Fibroblast of peridontal ligament (primary cell): Measurements from ENCODE around the gene OTOP3.
A peak's percentile ranks its signal among the peaks of the same experiment; 100 is the strongest.
"Not testable (repeated sequence)": the region's sequence is repeated elsewhere in the genome, so short reads cannot be mapped to it uniquely, and the experiment has no call there.

Experiments
- DNase-seq: peaks from one replicate; pipeline ENCODE4 v3.0.0-alpha.2; 2010; ENCODE audit errors: extremely low read depth

The OTOP3 gene

DNA sequence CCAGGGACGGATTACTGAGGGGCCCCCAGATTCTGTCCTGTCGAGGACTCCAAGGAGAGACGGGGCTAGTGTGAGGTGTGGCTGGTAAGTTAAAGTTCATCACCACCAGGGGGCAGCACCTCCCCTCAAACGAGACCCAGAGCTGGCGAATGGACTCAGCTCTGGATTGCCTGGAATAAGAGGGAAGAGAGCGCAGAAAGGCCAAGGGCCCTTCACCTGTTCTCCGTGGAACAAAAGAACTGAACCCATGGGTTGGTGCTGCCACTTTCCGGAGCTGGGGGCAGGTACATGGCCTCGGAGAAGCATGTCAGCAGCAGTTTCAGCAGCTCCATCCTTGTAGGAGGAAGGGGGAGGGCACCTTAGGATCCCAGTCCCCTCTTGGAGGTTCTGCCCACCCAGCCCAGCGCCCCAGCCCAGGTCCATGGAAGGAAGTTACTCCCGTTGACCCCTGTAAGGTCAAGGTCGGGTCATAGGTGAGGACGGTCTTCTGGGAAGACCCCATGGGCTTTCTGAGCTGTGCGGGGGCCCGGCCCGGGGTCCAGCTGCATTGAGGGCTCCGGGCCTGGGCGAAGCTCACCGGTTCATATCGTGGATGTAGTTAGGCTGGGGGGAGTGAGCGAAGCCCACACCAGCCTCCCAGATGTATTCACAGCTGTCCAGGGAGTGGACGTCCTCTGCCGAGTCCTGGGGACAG lies 26.1 kb downstream of the OTOP3 start:
- peak; percentile 87 for DNase-seq

DNA sequence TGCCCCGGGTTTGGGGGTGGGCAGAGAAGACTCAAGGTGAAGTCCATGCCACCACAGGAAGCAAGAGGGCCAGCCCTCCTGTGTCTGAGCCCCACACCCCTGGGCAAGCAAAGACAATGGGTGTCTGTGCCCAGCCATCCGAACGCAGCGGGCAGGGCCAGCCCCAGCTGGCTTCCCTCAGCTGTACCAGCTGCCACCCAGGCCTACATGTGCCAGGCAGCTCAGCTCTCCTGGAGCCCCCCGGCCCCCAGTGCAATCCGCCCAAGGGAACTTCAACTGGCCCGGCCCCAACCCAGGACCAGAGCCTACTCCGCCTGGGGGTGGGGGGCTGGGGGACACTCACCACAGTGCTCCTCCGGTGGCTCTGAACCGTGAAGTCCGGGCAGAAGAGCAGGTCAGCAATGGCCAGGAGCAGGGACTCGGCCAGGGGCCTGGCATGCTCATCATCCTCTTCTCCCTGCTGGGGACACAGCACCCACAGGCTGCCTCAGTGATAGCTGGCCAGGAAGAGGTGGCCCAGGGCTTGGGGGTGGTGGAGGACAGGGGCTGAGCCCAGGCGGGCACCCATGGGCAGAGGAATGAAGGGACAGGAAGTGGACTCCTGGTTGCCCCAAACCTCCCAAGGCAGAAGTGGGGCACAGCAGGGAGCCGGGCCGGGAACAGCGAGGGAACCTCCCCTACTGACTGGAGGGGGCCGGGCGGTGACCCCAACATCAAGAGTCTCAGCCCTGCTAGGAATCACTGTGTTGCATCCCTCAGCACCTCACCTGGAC lies 27.1 kb downstream of the OTOP3 start:
- DNase-seq, result no peak

DNA sequence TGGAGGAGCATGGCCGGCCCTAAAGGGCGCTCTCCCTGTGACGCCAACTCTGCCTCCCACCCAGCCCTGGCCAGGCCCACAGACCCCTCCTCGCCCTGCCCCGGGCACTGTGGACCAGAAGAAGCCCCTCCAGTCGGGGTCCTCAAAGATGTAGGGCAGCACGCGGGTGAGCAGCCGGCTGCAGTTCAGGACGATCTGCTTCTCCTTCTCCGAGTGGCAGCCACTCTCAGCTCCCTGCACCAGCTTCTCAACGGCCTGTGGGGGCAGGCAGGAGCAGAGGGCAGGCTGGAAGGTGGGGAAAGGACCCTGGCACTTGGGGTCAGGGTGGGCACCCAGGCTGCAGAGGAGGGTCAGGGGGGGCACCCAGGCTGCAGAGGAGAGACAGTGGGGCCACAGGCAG lies 28.0 kb downstream of the OTOP3 start:
- no peak for DNase-seq

DNA sequence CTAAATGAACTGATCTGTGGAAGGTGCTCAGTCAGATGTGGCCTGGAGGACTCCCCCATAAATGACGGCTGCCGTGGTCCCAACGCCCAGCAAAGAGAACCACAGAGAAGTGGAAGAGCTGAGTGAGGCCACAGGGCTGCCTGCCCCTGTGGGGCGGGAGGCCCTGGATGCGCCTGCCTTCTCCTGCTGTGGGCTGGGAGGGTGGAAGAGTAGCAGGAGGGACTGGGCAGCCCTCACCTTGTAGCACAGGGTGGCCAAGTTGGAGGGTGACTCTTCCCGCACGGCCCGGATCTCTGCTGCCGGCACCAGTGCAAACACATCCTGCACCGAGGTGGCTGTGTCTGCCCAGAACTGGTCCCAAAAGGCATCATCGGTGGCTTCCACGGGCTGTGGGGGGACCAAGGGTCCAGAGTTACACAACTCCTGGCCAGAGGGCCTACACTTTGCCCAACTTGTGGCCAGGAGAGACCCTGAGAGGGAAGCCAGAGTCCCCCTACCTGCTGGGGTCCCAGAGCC lies 28.6 kb downstream of the OTOP3 start:
- no peak for DNase-seq

GRCh38 chr17:74964988-74965622 lies 29.4 kb downstream of the OTOP3 start:
- no peak for DNase-seq

GRCh38 chr17:74968361-74968780 lies 32.7 kb downstream of the OTOP3 start:
- DNase-seq, result no peak

- not testable (repeated sequence) for DNase-seq
Observed at GRCh38 chr17:74969501-74969900, 33.8 kb downstream of the OTOP3 start.

DNA sequence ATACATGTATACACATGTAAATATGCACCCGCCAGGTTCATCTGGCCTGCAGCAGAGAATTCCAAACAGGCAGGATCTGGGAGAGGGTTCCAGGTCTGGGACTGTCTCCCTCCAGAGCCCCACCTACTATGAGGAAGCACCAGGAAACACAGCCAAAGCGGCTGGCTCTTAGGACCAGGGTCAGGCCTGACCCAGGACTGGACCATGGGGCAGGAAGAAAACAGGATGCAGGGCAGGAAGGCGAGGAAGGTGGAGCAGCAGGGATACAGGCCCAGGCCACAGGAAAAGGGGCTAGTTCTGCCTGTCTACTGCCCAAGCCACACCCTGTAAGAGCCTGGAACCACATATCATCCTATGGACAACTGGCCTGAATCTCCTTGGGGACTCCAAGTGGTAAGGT lies 34.7 kb downstream of the OTOP3 start:
- no peak for DNase-seq

DNA sequence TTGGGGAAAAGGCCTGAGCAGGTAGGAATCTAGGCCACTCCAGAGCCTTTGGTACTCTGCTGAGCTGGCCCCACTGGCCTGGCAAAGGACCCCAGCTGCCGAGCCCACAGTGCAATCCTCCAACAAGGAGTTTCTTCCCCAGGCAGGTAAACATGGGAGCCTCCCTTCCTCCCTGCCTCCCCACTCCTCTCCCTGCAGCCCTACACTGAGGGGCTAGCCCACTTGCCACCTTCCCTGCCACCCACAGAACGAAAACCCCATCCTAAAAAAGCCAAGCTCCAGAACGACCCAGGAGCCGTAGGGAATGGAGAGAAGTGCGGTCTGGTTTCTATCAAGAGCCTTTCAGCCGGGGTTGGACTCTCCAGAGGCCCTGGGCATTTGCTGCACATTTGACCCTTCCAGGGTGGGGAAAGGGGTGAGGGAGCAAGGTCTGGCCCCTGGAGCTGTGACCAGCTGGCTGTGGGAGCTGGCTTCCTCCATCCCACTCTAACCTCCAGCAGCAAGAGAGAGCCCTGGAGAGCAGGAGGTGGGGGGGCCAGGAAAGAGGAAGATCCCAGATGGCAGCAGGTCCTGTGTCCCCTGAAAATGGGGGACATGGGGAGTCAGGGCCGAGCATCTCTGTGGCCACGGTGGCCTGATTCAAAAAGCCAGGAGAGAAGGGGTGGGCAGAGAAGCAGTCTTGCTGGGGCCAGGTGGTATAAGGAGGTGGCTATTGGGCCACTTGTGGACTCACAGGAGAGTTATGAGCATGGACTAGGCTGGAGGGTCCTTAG lies 35.6 kb downstream of the OTOP3 start:
- no peak for DNase-seq

DNA sequence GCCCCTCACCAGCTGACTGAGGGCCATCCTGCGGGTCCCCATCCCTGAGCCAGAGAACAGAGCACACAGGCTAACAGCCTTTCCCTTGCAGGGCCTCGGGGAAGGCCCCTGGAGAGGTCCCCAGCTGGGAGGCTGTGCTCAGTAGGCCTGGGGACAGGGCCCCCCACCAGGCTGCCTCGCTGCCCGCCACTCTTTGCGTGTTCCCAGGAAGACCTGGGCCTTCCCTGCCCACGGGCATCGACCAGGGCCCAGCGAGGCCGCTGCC lies 36.1 kb downstream of the OTOP3 start:
- no peak for DNase-seq

GRCh38 chr17:74972107-74972972 lies 36.6 kb downstream of the OTOP3 start, which contains the start of gene HID1:
Gene HID1, minus strand, starts transcription at chr17:74972759. Its CDS starts 103 bp downstream, at chr17:74972656.
- DNase-seq, result no peak

DNA sequence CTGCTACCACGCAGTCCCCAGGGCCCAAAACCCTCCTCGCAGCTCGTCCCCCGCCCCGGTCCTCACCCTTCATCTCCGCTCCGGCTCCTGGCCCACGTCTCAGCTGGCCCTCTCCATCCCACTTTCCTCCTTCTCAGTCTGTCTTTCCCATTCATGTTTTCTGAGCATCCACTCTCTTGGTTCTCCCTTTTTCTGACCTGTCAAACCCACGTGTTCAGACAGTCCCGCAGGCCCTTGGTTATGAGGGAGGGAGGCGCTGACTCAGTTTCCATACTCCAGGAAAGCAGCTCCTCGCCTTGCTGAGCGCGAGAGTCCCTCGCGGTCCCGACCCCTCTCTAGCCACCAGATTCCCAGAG lies 37.3 kb downstream of the OTOP3 start:
- no peak for DNase-seq

DNA sequence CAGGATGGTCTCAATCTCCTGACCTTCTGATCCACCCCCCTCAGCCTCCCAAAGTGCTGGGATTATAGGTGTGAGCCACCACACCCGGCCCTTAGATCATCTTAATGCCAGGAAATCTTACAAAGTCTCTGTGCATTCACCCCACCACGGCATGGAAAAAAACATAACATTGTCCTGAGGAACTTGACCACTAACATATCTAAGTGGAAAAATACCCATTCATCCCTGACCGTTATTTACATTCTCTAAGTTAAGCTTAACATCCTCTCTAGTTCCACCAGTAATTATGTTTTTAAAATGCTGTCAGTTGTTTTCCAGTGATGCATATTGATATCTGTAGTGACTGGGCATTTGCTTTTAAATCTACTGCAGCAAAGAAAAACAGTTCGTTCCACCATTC lies 40.2 kb downstream of the OTOP3 start:
- no peak for DNase-seq

GRCh38 chr17:74977802-74978201 lies 42.1 kb downstream of the OTOP3 start:
- no peak for DNase-seq

- DNase-seq, result no peak
Observed at GRCh38 chr17:74978240-74978639, 42.5 kb downstream of the OTOP3 start.

GRCh38 chr17:74979408-74980146 lies 43.9 kb downstream of the OTOP3 start:
- DNase-seq, result no peak

DNA sequence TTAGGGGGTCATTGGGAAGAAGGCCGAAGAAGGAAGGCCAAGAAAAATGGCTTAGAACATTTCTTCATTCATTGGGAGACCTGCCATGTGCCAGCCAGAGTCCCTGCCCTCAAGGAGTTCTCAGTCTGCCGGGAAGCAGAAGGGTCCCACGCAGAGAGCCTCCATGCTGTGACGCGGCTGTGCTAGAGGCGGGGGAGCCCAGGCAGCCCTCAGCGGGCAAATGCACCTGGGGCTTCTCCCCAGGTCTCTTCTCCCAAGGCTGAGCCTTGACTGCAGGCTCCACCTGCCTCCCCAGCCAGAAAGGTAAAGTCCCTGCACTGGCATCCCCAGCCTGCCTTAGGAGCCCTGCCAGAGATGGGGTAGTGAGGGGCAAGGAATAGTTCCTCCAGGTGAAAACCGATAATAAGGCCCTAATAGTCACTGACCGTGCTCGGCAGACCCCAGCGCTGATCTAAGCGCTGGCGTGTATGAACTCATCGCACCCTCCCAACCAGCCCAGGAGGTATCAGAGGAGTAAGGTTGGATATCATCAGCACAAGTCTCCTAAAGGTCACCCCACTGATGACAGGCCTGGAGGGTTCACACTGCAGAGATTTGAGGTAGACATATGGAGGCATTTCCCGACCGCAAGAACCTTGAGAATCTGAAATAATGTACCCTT lies 45.8 kb downstream of the OTOP3 start:
- no peak for DNase-seq

GRCh38 chr17:74981979-74982662 lies 46.4 kb downstream of the OTOP3 start:
- DNase-seq, result peak; percentile 40

GRCh38 chr17:74982663-74983313 lies 47.1 kb downstream of the OTOP3 start:
- DNase-seq, result peak; percentile 11
